GM12873 (cell line): ENCODE data around the gene PTH1R.

Source experiments
- CTCF ChIP-seq: IDR thresholded peaks from 2 replicates; pipeline ENCODE4 v1.5.1; 2012; ENCODE audit warnings: low read depth, mild to moderate bottlenecking, moderate library complexity, low read length, control low read depth; ENCODE audit not compliant: insufficient read depth; ENCODE audit errors: missing control alignments

Gene PTH1R

GRCh38 chr3:46930945-46931403 is 53.5 kb downstream of the PTH1R start:
- no peak for TF ChIP-seq CTCF

- TF ChIP-seq CTCF = no peak
Measured at GRCh38 chr3:46931631-46932331, 54.3 kb downstream of the PTH1R start.

- TF ChIP-seq CTCF = peak; percentile 42
Measured at GRCh38 chr3:46932455-46933225, 55.1 kb downstream of the PTH1R start.

- TF ChIP-seq CTCF = no peak
Measured at GRCh38 chr3:46933261-46933660, 55.7 kb downstream of the PTH1R start.

- TF ChIP-seq CTCF = no peak
Measured at GRCh38 chr3:46934072-46934471, 56.6 kb downstream of the PTH1R start.

DNA sequence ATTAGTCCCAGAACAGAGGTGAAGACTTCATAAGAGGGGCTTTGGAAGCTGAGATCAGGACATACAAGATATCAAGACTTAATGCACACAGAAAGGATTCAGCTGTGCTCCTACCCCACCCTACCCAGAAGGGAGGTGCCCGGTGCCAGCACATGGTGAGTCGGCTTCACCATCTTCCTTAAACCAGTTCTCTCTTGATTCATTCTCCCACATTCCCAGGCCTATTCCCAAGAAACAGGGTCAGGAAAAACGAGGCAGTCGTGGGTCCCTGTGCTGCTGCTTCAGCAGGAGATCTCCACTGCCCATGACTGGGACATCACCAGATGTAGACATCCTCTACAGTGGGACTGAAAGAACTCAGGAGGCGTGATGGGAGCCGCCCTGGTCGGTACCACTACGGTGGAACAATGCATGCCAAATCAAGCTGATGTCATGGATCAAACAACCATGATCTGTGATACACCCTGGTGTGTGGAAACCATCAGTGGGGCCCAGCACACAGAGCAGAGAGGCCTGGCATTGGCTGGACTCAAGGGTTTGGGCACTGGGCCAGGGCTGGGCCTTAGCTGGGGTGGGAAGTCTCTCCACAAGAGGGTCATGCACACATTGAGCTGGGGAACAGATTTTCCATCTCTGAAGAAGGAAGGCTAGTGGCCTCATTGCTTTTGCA is 57.1 kb downstream of the PTH1R start:
- TF ChIP-seq CTCF = no peak

GRCh38 chr3:46935168-46935858 is 57.8 kb downstream of the PTH1R start:
- TF ChIP-seq CTCF = no peak
